AG09319 (cell line): ENCODE results near the gene SNX25.

Experiments used
- DNase-seq: peaks from one replicate; pipeline ENCODE4 v3.0.0-alpha.2; 2010; ENCODE audit warnings: low read depth; ENCODE audit errors: extremely low read depth
- TF ChIP-seq, protein P1 (sequence below): IDR thresholded peaks from 2 replicates; pipeline ENCODE4 v1.5.1; 2011; ENCODE audit warnings: low read depth, mild to moderate bottlenecking, inconsistent platforms, low read length, moderate library complexity

SNX25 gene

DNA sequence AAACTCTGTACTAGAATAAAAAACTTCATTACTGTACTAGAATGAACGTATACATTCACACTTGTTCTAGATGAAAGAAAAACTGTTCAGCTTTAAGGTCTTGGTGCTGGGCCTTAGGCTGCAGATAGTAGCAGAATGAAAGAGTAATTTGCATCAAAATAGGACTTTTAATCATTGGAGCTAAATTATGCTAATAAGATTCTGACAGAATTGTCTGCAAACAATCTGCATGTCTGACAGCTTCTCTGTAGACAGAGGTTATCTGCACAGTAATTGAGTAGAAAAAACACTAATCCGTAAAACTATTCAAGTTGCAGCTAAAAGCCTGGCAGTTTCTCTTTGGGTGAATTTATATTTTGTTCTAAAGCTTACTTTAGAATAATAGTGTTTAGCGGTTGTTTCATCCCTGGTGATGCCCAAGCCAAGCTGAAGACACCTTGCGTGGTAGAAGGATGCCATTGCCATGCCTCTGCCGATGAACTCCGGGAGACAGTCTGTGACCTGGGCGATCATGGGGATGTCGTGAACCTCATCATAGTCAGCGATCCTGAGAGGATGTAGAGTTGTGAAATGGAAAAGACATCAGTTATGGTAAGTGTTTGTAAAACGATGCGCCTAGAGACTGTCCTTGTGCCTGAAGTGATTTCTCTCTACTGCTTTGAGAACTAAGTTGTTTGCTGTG, 161.0 kb downstream of the SNX25 start:
- TF ChIP-seq, protein P1, sequence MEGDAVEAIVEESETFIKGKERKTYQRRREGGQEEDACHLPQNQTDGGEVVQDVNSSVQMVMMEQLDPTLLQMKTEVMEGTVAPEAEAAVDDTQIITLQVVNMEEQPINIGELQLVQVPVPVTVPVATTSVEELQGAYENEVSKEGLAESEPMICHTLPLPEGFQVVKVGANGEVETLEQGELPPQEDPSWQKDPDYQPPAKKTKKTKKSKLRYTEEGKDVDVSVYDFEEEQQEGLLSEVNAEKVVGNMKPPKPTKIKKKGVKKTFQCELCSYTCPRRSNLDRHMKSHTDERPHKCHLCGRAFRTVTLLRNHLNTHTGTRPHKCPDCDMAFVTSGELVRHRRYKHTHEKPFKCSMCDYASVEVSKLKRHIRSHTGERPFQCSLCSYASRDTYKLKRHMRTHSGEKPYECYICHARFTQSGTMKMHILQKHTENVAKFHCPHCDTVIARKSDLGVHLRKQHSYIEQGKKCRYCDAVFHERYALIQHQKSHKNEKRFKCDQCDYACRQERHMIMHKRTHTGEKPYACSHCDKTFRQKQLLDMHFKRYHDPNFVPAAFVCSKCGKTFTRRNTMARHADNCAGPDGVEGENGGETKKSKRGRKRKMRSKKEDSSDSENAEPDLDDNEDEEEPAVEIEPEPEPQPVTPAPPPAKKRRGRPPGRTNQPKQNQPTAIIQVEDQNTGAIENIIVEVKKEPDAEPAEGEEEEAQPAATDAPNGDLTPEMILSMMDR = no peak
- no peak for DNase-seq

DNA sequence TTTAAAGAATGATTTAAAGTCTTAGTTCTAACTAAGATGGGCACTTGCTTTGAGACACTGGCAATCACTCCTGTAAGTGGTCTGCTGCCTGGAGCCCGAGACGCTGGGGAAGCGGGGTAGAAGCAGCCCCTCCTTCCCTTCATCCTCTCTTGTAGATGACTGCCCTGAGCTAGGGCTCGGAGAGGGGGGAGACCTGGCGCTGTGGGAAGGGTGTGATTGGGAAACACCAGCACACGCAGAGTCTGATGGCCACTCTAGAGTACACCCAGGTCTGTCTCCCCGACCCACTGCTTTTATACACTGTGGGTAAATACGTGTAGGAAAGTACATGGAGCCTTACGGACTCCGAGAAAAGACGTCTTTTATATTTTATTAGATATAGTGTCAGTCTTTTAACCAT, 162.3 kb downstream of the SNX25 start:
- DNase-seq = no peak
- TF ChIP-seq, protein P1 = no peak

DNA sequence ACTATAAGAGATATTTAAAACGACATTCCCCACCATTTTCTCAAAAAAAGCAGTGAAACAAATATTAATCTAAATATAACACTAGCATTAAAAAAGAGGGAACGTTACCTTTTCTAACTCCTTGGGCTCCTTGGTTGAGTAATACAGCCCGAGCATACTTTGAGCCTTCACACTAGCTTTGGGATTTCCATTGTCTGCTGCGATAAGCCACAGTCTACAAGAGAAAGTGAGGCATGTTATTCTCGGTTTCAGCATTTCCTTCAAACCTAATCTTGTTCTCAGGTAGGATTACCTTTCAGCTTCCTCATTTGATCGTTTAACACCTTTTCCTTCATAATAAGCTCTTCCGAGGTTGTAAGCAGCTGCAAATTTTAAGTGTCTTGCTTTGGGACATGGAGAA, 164.6 kb downstream of the SNX25 start:
- no peak for DNase-seq
- TF ChIP-seq, protein P1 = no peak

DNA sequence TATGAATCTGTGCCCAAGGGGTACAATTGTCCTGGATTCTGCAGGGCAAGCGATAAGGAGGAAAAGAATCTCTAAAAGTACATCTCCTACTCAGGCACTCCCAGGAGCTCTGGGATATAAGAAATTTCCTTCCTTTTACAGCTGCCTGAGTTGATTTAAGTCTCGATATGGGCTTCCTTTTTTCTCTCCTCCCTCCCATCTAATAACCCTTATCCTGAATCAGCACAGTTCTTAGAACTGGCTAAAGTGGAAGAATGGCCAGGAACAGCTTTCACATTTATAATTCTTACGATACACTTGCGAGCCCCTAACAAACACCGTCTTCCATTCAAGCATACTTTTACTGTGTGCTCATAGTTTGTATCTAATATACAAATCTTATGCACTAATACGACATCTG, 165.2 kb downstream of the SNX25 start:
- DNase-seq = no peak
- TF ChIP-seq, protein P1 = no peak

DNA sequence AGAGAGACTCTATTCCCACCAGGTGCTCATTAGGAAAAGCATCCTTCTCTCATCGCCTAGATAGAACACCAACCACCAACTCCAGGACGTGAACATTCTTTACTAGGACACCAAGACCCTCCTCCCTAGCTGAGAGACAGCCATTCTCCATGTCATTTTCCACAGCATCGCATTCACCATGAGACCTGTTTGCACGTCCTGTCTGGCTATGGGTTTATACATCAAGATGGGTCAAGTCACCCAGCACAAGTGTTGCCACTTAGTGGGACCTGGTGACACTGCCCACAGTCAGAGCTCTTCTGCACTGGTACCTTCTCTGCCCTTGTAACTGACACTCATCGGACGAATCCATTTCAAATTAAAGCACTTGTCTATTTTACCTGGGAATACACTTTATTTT, 168.9 kb downstream of the SNX25 start:
- no peak for DNase-seq
- TF ChIP-seq, protein P1 = no peak

DNA sequence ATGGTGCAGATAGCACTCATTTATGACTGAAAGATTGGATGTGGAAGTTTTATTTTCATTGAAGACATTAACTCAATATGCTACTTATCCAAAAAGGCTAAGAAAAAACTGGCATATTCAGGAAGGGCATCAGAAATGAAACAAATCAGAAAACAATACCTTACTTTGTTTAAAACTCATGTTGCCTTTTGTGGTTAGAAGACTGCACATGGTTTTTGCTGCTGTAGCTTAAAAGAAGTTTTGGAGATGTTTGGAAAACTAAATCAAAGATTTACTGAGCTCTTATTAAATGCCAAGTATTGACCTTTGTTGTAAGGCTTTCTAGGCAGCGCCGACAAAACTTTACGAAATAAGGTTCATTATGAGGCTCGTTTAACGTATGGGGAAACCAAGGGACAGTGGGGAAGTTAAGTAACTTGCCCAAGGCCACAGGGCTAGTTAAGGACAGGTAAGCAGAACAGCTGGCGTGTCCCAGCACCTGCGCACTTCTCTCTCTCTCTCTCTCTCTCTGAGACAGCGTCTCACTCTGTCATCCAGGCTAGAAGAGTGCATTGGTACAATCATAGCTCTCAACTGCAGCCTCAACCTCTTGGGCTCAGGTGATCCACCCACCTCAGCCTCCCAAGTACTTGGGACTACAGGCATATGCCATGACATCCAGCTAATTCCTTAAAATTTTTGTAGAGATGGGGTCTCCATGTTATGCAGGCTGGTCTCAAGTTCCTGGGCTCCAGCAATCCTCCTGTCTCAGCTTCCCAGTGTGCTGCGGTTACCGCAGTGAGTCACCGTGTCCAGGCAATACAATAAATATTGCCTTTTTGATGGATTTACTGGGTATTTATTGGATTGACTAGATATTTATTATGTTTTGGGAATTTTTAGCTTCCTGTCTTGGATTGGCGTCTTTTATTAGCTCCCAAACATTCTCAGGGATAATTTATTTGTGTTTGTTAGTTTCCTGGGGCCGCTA, 170.2 kb downstream of the SNX25 start:
- no peak for DNase-seq
- TF ChIP-seq, protein P1 = no peak

DNA sequence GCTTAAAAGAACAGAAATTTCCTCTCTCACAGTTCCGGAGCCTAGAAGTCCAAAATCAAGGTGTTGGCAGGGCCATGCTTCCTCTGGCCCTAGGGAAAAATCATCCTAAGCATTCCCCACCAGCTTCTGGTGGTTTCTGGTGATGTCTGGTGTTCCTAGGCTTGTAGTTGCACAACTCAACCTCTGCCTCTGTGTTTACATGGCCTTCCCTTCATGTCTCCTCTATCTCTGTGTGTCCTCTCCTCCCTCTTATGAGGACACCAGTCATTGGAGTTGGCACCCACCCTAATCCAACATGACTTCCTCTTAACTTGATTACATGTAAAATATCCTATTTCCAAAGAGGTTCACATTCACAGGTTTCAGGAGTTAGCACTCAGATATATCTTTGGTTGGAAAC, 170.9 kb downstream of the SNX25 start:
- DNase-seq = no peak
- TF ChIP-seq, protein P1 = no peak
